DMS53 (cell line): ENCODE measurements around the gene NLGN3.
A peak's percentile ranks its signal among the peaks of the same experiment; 100 is the strongest.

Experiments
- DNase-seq: peaks from one replicate; lab custom pipeline; 2025; lab: John Stamatoyannopoulos, UW

Gene NLGN3

DNA sequence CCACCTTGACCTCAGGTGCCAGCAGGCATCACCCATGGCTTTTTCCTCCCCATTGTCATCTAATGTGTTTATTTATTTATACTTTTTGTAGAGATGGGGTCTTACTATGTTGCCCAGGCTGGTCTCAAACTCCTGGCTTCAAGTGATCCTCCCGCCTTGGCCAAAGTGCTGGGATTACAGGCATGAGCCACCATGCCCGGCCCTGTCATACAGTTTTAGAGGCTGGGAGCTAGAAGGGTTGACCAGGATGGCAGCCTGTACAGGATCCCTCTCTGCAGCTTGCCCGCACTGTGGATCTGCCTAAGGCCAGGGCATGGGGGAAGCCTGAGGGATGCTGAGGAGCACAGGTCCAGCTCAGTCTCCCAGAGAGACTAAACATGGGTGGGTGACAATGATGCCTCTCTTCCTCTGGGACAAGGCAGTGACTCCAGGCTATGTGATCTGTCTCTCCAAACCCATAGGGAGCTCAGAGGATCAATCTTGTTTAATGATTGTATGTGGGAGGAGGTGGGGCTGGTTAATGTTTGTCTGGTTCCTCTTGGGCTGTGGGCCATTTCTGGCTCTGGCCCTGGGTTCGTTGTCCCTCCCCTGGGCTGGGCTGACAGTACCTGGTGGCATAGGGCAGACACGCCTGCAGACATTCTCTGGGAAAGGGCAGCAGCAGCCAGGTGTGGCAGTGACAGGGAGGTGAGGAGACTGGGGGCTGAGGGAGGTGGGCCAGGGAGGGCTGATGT lies 70.1 kb downstream of the NLGN3 start:
- DNase-seq: peak; percentile 87

DNA sequence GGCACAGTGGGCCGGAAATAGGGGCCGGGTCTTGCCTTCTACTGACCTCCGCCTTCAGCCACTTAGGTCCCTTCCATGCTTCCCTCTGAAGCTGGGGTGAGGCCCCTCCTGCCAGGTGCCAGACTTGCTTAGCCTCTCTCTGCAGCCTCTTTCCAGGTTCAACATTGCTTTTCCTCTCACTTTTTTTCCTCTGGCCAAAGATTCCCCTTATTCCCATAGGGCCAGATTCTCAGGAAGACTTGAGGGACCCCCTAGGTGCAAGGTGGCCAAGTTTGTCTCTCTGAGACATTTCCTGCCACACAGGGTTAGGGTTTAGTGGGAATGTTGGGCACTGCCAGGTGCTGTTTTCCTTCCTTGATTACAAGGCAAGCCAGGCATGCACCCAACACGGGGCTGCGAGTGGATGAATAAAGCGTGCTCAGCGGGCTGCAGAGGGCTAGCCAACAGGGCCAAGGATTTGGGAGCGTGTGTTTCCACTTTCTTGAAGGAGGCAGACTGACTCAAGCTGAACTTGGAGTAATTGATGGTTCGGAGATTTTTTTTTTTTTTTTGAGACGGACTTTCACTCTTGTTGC lies 70.8 kb downstream of the NLGN3 start:
- peak; percentile 70 for DNase-seq

DNA sequence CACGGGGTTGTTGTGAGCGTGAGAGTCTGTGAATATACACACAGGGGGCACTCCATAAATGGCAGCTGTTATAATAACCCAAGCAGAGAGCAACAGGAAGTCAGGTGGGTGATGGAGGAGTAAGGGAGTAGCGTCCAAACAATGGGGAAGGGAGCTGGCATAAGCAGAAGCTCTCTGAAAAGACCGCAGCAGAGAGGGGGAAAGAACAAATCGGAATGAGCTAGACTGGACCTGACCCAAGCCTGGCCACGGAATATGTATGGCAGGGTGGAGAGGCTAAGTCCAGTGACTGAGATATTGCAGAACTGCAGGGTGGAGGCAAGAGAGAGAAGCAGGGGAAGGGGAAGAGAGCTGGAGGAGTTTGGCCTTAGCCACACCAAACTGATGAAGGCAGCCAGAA lies 71.8 kb downstream of the NLGN3 start:
- DNase-seq: peak; percentile 95

GRCh38 chrX:71217298-71217697 lies 72.7 kb downstream of the NLGN3 start:
- DNase-seq: no peak
